ENCODE results near the gene SMTN.

The SMTN gene

GRCh38 chr22:31151872-31152271 is 70.8 kb downstream of the SMTN start:
- DNase-seq = no peak
- Histone ChIP-seq H3K36me3 (no peaks in the 10 kb centered on the region), H3K27ac (no peak overlapping the region), H3K9me3 (ENCODE audit: severe bottlenecking) (no peaks in the 10 kb centered on the region), H3K27me3 (ENCODE audit: insufficient read depth, low read depth, severe bottlenecking) (no peaks in the 10 kb centered on the region), H3K4me3 (ENCODE audit: low read depth, low read length) (no peak overlapping the region)
- TF ChIP-seq CTCF (IDR thresholded peaks at IDR 0.05; ENCODE audit: low read depth, low read length) = no peak

GRCh38 chr22:31153357-31153756 is 72.2 kb downstream of the SMTN start:
- Histone ChIP-seq H3K4me3 (ENCODE audit: low read depth, low read length) (no peak overlapping the region), H3K27me3 (ENCODE audit: insufficient read depth, low read depth, severe bottlenecking) (no peaks in the 10 kb centered on the region), H3K36me3 (no peaks in the 10 kb centered on the region), H3K9me3 (ENCODE audit: severe bottlenecking) (no peaks in the 10 kb centered on the region), H3K27ac (no peak overlapping the region)
- no peak for DNase-seq
- no peak for TF ChIP-seq CTCF (IDR thresholded peaks at IDR 0.05; ENCODE audit: low read depth, low read length)
